ENCODE measurements around the gene NUP210.

The NUP210 gene

GRCh38 chr3:13266651-13267362 lies 153.3 kb downstream of the NUP210 start:
- Histone ChIP-seq H3K4me3 (no peak overlapping the region), H3K36me3 (no peaks in the 10 kb centered on the region), H3K4me2 (peak overlapping the region; percentile 42 to 84 (median 72)), H4K20me1 (peaks cover 0 to 21% (median 0%) of the 10 kb centered on the region in 11 experiments; a peak in 2 of 22 replicates), H3K4me1 (peaks cover 29 to 84% (median 79%) of the 10 kb centered on the region in 10 experiments), H3K27me3 (peaks cover 0 to 11% (median 0%) of the 10 kb centered on the region in 11 experiments; a peak in 2 of 22 replicates), H3K9me3 (replicated peaks in 1 of 11) (peaks cover 8 to 24% (median 14%) of the 10 kb centered on the region in 11 experiments), H3K27ac (peak overlapping the region in 2 of 11 experiments; percentile 17 to 24; a peak in 2 of 22 replicates), H3K9ac (peak overlapping the region in 5 of 11 experiments; percentile 2 to 51 (median 6); a peak in 4 of 22 replicates)
- no peak for TF ChIP-seq Cebpa-rat (IDR thresholded peaks at IDR 0.05)

All from BLaER1 treated with 17β-estradiol and CSF1 and Interleukin-3, amounts not matched to agents 10 nM and 100 nM (cell line).